GM18502 (cell line): Measurements from ENCODE around the gene CD4.
A peak's percentile ranks its signal among the peaks of the same experiment; 100 is the strongest.

Experiments
- ATAC-seq: cut with Tn5 transposase; IDR thresholded peaks from one replicate; pipeline ENCODE4 v1.9.1; 2021; ENCODE audit warnings: mild to moderate bottlenecking; ENCODE audit not compliant: unreplicated experiment, poor library complexity

Gene CD4

DNA sequence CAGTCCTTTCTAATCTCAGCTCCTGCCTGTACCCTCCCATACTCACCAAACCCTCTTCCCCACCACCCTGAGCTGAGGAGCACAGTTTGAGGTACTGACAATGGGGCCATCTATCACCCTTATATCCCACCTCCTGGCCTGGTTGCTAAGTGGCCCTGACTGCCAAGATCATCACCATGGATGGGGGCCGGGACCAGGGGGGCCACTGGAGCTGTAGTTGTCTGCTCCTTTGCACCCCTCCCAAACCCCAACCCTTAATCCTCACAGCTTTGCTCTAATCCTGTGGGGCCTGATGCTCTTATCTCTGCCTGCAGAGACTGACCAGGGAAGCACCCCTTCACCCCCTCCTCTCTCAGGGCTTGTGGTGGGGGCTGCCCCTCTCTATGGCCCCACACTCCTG, 51.0 kb downstream of the CD4 start:
- no peak for ATAC-seq

DNA sequence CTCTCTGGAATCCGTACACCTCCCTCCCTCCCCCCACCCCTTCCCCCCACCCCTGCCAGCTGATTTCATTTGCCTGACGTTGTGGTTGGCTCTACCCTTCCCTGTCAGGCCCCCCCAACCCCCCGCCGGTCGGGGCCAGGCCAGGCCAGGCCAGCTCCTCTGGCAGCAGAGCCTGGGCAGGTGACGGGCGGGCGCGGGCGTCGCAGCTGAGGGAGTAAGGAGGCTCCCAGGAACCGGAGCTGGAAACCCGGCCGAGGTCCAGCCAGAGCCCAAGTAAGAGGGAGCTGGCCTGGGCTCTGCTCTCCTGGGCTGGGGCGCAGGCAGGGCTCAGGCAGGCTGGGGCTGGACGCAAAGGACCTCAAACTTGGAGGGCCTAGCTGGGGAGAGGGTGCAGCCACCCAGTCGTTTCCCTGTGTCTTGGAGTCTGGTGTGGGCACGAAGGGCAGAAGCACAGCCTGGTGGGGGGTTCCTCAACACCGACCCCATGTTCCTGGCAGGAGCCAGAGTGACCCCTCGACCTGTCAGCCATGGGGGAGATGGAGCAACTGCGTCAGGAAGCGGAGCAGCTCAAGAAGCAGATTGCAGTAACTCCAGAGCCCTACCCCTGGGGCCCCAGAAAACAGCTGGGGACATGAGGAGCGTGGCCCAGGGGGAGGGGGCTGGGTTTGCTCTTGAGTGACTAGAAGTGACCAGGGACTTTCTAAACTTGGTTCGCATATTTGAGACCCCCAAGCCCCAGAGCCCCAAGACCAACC, 51.6 kb downstream of the CD4 start, which contains the start of gene GNB3:
TSS of gene GNB3 (plus strand) at position 165 of the 755 bp plus-strand sequence. CDS start at position 528, 363 bp downstream.
- ATAC-seq, result no peak

DNA sequence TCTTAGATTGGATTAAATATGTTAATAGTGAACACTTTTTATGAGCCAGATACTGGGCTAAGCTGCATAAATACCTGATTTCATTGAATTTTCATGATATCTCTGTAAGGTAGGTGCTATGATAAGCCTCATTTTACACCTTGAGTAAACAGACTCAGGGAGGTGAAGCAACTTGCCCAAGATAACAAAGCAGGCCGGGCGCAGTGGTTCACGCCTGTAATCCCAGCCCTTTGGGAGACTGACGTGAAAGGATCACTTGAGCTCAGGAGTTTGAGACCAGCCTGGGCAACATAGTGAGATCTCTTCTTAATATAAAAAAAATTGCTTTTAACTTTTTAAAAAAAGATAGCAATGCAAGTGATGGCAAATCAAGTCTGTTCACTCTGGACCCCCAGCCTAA, 52.7 kb downstream of the CD4 start:
- no peak for ATAC-seq

DNA sequence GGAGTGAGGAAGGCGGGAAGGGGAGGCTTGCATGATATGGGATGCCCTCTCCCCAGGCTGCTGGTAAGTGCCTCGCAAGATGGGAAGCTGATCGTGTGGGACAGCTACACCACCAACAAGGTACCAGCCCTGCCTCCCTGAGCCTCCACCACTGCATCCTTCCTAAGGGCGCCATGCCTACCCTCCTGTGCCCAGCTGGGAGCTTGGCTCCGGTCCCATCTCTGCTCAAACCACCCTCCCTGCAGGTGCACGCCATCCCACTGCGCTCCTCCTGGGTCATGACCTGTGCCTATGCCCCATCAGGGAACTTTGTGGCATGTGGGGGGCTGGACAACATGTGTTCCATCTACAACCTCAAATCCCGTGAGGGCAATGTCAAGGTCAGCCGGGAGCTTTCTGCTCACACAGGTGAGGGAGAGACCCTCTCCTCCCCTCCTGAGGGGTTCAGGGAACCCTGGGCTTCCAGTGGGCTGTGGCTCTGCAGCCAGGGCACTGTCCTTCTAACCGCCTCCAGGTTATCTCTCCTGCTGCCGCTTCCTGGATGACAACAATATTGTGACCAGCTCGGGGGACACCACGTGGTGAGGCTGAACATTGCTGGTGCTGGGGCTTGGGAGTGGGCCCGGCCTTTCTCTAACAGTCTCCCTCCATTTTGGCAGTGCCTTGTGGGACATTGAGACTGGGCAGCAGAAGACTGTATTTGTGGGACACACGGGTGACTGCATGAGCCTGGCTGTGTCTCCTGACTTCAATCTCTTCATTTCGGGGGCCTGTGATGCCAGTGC, 54.0 kb downstream of the CD4 start:
- ATAC-seq, result no peak

DNA sequence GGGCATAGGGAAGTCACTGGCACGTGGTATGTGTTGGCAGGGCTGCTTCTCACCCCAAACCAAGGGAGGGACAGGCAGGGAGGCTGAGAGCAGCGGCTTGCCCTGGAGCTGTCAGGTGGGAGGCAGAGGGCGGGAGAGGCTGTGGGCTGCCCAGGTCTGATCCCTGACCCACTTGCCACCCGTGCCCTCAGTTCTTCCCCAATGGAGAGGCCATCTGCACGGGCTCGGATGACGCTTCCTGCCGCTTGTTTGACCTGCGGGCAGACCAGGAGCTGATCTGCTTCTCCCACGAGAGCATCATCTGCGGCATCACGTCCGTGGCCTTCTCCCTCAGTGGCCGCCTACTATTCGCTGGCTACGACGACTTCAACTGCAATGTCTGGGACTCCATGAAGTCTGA, 56.1 kb downstream of the CD4 start:
- no peak for ATAC-seq

DNA sequence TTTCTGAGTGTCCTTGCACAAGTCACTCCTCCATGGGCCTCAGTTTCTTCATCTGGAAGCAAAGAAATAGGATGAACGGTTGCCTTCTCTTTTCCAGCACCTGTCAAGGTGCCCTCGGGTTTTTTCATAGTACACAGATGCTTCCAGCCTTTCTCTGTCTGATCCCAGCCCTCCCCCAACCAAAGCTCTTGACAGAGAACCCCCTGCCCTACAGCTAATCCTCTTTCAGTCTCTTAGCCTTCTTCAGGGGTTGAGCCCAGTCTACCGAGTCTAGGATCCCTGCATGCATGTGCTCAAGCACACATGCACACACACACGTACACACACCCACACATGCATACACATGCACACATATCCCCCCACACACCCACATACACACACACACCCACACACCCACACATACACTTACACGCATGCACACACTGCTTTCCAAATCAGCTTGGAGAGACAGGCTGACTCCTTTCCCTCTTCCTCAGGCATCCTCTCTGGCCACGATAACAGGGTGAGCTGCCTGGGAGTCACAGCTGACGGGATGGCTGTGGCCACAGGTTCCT, 57.1 kb downstream of the CD4 start:
- no peak for ATAC-seq

DNA sequence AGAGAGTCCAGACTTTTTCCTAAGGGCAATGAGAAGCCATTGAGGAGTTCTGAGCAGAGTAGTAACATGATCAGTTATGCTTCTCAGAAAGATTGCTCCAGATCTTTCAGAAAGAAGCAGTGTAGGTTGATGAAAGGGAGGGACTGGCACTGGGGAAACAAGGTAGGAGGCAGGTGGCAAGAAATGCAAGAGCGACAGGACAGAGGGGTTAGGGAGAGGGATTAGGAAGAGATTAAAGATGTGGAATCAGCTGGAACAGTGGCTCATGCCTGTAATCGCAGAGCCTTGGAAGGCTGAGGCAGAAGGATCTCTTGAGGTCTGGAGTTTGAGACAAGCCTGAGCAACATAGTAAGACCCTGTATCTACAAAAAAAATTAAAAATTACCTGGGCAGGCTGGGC, 58.3 kb downstream of the CD4 start:
- ATAC-seq, result no peak

DNA sequence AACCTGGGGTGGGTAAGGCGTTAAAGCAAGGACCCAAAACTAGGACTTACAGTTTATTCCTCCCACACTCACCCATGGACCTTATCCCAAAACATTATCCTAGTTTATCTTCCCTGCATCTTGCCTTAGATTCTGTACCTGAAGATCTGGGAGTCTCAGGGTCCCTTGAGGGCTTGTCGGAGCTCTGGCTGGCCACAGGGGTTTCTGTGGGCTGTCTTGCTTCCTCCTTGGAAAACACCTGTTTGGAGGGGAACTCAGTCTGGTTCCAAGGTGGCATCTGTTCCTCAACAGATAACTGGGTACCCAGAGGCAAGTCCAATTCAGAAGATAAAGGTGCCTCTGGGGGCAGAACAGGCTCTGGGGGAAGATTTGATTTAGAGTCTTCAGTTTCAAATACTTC, 60.1 kb downstream of the CD4 start:
- ATAC-seq, result no peak

DNA sequence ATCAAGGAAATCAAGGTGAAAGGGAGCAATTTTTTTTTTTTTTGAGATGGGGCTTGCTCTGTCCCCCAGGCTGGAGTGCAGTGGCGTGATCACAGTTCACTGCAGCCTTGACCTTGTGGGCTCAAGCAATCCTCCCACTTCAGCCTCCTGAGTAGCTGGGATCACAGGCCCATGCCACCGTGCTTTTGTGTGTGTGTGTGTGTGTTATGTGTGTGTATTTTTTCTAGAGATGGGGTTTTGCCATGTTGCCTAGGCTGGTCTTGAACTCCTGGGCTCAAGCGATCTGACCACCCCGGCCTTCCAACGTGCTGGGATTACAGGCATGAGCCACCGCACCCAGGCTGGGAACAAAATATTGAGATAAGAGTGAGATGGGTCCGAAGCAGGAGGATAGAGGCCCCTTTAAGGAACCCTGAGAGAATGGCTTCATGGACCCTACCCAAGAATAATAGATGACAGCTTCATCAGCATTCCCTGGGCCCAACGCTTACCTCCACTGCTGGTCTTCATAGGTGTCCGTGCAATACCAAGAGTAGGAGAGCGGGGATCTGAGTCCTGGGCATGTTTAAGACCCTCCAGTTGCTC, 60.7 kb downstream of the CD4 start:
- no peak for ATAC-seq

DNA sequence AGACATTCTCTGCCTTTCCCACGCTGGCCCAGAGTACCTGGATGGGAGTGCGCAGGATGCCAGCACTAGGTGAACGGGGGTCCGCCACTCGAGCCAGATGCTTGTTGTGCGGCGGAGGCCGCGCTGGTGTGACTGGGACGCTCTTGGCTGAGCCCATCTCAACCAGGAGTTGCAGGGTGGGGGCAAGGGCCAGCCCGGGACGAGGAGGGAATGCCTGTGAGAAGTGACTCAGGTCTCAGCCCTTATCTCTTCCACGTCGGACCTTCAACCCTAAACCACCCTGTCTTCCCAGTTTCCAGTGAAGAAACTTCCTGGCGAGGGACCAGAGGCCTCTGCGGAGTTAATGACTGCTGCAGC, 61.4 kb downstream of the CD4 start:
- ATAC-seq, result no peak

DNA sequence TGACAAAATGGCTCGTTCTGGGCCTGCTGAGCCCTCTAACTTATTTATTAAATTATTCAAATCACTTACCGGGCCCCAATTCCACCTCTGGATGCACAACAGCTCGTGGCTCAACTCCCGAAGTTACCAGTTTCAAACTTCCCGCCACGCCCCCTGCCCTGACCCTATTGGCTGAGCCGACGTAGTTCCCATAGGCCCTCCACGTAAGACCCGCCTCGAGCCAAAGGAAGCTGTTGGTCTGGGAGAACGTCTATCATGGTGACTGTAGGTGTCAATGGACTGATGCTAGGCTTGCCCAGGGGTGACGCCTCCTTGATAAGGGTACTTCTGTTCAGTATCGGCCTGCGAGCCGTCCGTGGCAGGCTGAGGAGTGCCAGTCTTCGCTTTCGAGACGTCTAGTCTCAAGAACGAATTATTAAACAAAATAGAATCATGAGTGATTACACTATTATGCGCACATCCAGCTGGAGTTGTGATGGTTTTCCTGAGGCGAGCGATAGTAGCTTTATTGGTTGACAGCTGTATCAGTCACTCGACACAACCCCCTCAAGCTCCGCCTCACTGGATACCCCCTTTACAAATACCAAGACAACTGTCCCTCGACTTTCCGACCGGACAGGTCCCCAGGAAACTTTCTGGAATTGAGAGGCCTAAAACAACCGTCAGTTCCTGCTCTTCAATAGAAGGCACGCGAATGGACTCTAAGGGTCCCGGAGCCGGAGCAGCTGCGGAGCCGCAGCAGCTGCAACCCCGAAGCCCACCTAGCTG, 62.0 kb downstream of the CD4 start, which contains the start of gene CDCA3:
TSS of gene CDCA3 (minus strand) at position 134 of the 768 bp plus-strand sequence. CDS start 334 bp downstream, outside the sequence.
- ATAC-seq, result peak; percentile 54

DNA sequence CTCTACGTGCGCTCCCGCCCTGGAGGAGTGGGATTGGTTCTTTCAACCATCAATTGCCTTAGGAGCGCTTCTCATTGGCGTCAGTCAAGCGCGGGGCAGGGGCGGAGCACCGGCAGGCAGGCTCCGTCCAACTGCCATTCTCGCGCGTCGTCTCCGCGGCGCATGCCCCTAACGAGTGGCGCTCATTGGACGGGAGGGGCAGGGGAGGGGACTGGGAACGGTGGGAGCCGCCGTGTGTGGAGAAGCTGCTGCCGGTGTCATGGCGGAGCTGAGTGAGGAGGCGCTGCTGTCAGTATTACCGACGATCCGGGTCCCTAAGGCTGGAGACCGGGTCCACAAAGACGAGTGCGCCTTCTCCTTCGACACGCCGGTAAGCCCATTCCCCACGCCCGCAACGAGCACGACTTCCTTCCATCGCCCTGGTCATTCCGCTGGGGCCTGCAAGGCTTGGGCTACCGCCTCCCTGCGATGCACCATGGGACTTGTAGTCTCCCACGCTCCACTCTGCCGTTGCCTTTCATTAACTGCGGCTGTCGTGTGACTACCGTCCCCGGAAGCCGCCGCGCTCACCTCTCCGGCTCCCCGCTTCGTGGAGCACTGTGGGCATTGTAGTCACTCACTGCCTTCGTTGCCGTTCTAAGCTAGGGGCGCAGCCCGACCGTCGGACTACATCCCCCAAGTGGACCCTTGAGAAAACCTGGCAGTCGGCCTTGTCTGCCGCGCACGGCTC, 62.8 kb downstream of the CD4 start, which contains the start of gene USP5:
TSS of gene USP5 (plus strand) at position 230 of the 730 bp plus-strand sequence. CDS start at position 260, 30 bp downstream.
- peak; percentile 70 for ATAC-seq

DNA sequence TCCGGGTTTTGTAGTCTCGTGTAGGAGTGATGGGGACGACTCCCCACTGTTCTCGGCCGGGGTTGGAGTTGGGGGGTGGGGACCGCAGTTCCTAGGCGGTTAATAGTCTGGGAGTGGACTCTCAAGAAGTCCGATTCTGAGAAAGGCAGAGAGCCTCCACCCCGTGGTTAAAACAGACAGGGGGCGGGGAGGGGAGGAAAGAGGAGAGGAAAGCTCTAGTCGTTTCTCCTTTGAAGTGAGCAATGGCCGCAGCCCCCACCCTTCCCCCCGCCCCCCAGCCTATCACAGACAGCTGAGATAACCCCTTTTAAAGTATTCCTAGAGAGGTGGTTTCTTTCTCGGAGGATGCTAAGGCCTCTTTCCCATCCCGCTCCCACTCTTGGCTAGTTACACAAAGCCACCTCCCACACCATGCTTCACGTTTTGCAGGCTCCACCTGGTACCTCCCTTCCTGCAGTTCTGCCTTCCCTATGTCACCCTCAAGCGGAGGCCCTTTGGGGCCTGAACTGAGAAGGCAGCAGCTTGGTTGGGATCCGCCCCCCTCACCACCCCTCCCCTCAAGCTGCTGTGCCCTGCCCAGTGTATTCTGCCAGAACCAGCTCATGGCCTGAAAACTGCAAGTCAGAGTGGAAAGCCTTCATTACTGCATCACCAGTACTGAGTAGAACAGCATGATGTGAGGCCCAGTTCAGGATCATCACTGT, 63.5 kb downstream of the CD4 start:
- ATAC-seq, result no peak

DNA sequence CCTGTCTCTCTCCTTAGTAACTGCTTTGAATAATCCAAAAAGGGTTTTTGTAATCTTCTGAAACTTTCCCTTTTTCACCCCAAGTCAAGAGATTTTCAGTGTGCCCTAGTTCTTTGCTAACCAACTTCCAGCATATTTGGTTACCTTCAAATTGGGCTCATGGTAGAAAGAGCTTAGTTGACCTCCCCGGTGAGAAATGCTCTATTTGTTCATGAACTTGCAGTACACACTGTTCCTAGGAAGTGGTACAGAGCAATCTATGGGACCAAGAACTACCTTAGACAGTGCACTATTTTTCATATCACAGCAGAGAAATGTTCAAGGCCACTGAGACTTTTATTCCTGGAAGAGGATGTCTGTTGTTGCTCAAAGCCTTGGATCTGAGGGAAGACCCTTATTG, 64.3 kb downstream of the CD4 start:
- no peak for ATAC-seq

DNA sequence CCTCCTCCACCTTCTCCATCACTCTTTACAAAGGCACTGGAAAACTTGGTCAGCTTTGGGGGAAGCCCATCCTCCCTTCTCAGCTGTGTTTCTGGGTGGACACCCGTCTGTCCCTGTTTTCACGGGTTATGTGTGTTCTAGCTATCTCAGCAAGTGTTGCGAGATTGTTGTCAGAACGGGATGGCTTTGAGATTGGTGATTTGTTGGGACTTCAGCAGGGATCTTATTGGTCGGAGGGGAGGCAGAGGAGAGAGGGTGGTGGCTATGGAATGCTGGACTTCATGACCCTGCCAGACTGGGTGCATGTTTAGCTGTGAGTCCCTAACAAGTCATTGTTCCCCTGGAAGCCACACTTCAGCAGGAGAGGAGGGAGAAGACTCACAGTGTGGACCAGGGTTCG, 64.7 kb downstream of the CD4 start:
- ATAC-seq, result no peak

DNA sequence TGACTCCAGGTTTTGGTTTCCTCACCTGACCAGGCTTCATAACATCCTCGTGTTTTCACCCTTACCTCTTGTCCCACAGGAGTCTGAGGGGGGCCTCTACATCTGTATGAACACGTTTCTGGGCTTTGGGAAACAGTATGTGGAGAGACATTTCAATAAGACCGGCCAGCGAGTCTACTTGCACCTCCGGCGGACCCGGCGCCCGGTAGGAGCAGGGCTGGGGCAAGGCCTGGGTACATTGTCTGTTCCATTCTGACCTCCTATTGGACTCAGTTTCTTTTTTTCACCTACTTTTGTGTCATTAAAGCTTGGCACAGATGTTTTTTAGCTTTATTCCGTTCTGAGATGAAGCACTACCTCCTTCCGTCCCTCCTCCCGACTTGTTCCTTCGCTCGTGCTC, 66.0 kb downstream of the CD4 start:
- ATAC-seq, result no peak

DNA sequence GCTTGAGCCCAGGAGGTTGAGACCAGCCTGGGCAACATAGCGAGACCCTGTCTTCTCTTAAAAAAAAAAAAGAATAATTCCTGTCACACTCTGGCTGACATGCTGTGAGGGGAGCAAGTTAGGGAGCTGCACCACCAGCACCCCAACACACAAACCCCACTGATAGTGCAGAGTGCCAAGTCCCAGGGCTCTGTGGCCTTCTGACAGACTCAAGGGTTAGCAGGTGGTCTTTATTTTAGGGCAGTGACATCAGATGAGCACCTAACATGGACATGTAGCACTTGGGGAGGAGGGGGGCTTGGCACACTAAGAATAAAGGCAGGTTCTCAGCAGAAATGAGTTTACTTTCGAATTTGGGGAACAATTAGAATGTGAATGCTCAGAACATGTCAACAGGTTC, 69.5 kb downstream of the CD4 start:
- no peak for ATAC-seq

DNA sequence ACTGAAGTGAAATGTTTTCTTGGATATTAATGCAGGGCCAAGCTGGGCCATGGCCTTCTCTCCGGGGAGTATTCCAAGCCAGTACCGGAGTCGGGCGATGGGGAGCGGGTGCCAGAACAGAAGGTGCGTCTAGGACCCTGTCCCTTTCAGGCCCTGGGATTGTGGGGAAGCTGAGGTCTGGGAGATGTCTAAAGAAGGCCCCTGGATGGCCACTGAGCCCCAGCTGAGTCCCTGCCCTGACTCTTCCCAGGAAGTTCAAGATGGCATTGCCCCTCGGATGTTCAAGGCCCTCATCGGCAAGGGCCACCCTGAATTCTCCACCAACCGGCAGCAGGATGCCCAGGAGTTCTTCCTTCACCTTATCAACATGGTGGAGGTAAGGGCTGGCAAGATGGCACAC, 70.8 kb downstream of the CD4 start:
- ATAC-seq, result no peak

DNA sequence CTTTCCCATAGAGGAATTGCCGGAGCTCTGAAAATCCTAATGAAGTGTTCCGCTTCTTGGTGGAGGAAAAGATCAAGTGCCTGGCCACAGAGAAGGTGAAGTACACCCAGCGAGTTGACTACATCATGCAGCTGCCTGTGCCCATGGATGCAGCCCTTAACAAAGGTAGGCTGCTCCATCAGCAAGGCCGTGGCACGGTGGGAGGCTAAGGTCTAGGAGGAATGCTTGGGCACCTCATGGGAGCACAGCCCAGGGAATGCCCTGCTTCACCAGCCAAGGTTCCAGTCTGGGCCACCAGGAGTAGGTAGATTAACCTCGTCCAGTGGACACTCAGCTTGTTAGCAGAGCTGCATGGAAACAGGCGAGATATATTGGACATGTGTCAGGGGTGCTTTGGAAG, 71.6 kb downstream of the CD4 start:
- no peak for ATAC-seq
